GM23338 (cell line): ENCODE measurements around the gene LMF1. TPM values are rescaled to one million over a fixed set of nuclear protein-coding genes. Genes with fewer than 3 reads are reported as not detected.

Source experiments
- ATAC-seq: fragments of 200-7000 bp; cut with Tn5 transposase; 3 replicates; pipeline ENCODE4 v1.9.1; 2020
- DNase-seq: peaks from one replicate; pipeline ENCODE4 v3.0.0-alpha.2; 2015; ENCODE audit warnings: low spot score
- H2AFZ ChIP-seq: fragments of 200-600 bp; sonication (generic); 2 replicates; pipeline ENCODE4 v1.8.0; 2016; ENCODE audit warnings: antibody characterized with exemption, mild to moderate bottlenecking, moderate library complexity
- H3F3A ChIP-seq: fragments of 200-600 bp; sonication (generic); replicated peaks from 2 replicates; pipeline ENCODE4 v1.8.0; 2017; ENCODE audit warnings: antibody characterized with exemption, mixed run types, low read depth
- H3K27ac ChIP-seq: fragments of 200-600 bp; sonication (generic); 2 replicates; pipeline ENCODE4 v1.6.1; 2016; ENCODE audit warnings: low read depth
- H3K27me3 ChIP-seq: fragments of 200-600 bp; sonication (generic); 2 replicates; pipeline ENCODE4 v1.8.0; 2016; ENCODE audit warnings: mild to moderate bottlenecking, mixed run types, moderate library complexity; ENCODE audit not compliant: insufficient read depth
- H3K36me3 ChIP-seq: fragments of 200-600 bp; sonication (generic); 2 replicates; pipeline ENCODE4 v1.8.0; 2016; ENCODE audit warnings: mild to moderate bottlenecking; ENCODE audit not compliant: insufficient read depth
- H3K4me1 ChIP-seq: fragments of 200-600 bp; sonication (generic); 2 replicates; pipeline ENCODE4 v1.8.0; 2016; ENCODE audit warnings: mild to moderate bottlenecking, moderate library complexity; ENCODE audit not compliant: insufficient read depth
- H3K4me2 ChIP-seq: fragments of 200-600 bp; sonication (generic); 2 replicates; pipeline ENCODE4 v1.7.1; 2017; ENCODE audit warnings: mixed run types
- H3K4me3 ChIP-seq: fragments of 200-600 bp; sonication (generic); 2 replicates; pipeline ENCODE4 v1.6.1; 2016; ENCODE audit warnings: mixed run types
- H3K79me2 ChIP-seq: fragments of 200-600 bp; sonication (generic); replicated peaks from 2 replicates; pipeline ENCODE4 v1.8.0; 2017; ENCODE audit warnings: mild to moderate bottlenecking; ENCODE audit not compliant: insufficient read depth
- H3K9me2 ChIP-seq: fragments of 200-600 bp; sonication (generic); 2 replicates; pipeline ENCODE4 v1.8.0; 2017; ENCODE audit not compliant: insufficient read depth
- H4K20me1 ChIP-seq: fragments of 200-600 bp; sonication (generic); replicated peaks from 2 replicates; pipeline ENCODE4 v1.8.0; 2017; ENCODE audit warnings: mild to moderate bottlenecking; ENCODE audit not compliant: insufficient read depth
- H3K27ac Mint-ChIP-seq: 2 replicates; pipeline ENCODE4 v1.8.0; 2020; ENCODE audit warnings: inconsistent platforms, mild to moderate bottlenecking, moderate library complexity, mixed read lengths
- H3K27me3 Mint-ChIP-seq: 3 replicates; pipeline ENCODE4 v1.8.0; 2022; ENCODE audit warnings: low read depth, mild to moderate bottlenecking, moderate library complexity, mixed read lengths, inconsistent platforms; ENCODE audit not compliant: insufficient read depth, poor library complexity
- H3K36me3 Mint-ChIP-seq: 3 replicates; pipeline ENCODE4 v1.8.0; 2021; ENCODE audit warnings: low read depth, mild to moderate bottlenecking, inconsistent platforms, moderate library complexity, mixed read lengths
- H3K4me1 Mint-ChIP-seq: 3 replicates; pipeline ENCODE4 v1.8.0; 2020; ENCODE audit warnings: mild to moderate bottlenecking, inconsistent platforms, mixed read lengths
- H3K4me3 Mint-ChIP-seq: 3 replicates; pipeline ENCODE4 v1.8.0; 2021; ENCODE audit warnings: moderate library complexity, mild to moderate bottlenecking, inconsistent platforms, mixed read lengths
- H3K9me3 Mint-ChIP-seq: 3 replicates; pipeline ENCODE4 v1.8.0; 2020; ENCODE audit warnings: moderate library complexity, mild to moderate bottlenecking, inconsistent platforms, mixed read lengths
- CREB1 ChIP-seq: fragments of 250-450 bp; sonication (Bioruptor Pico); IDR thresholded peaks from 2 replicates; pipeline ENCODE4 v1.5.0; 2020; ENCODE audit warnings: low read depth, mild to moderate bottlenecking, moderate library complexity
- ETS1 ChIP-seq: IDR thresholded peaks from 2 replicates; pipeline ENCODE4 v1.6.1; 2016; ENCODE audit warnings: antibody characterized with exemption
- NANOG ChIP-seq: IDR thresholded peaks from 2 replicates; pipeline ENCODE4 v1.6.1; 2016; ENCODE audit warnings: antibody characterized with exemption, borderline replicate concordance
- POLR2AphosphoS5 ChIP-seq: IDR thresholded peaks from 2 replicates; pipeline ENCODE4 v1.6.1; 2016; ENCODE audit warnings: antibody characterized with exemption, low read depth
- REST ChIP-seq: IDR thresholded peaks from one replicate; pipeline ENCODE4 v1.6.1; 2018; ENCODE audit warnings: antibody characterized with exemption; ENCODE audit not compliant: unreplicated experiment
- ZNF331 ChIP-seq: fragments of 250-450 bp; sonication (Bioruptor Pico); IDR thresholded peaks from 2 replicates; pipeline ENCODE4 v1.5.0; 2020; ENCODE audit warnings: low read depth, mild to moderate bottlenecking, moderate library complexity
- polyA plus RNA-seq: library from polyadenylated mRNA; unstranded; fragments of >200 nt; fragmentation: Nextera tagmentation; extraction: Ambion mirVana; gene quantifications from 2 replicates; pipeline ENCODE4 v1.2.1, GENCODE V29; 2016
- total RNA-seq: library from RNA; depleted of rRNA; stranded (reverse); fragments of >200 nt; shearing (Covaris generic); gene quantifications from 2 replicates; pipeline ENCODE4 v1.2.3, GENCODE V29; 2014

LMF1 gene
- total and polyA plus RNA-seq, 2 experiments from 2014 or later: 4.2 to 10.1 TPM

- Histone ChIP-seq H4K20me1 (0 out of 2 replicates have a peak, but pooled peaks cover 2% of the 10 kb centered on the region), H3K27me3 (no peaks in the 10 kb centered on the region; the same call in 1 of the 2 replicates), H3K4me3 (no peak overlapping the region), H3K4me1 (no peaks in the 10 kb centered on the region), H3K4me2 (no peak overlapping the region), H3K27ac (no peak overlapping the region), H3K36me3 (no peaks in the 10 kb centered on the region), H3K9me2 (no peaks in the 10 kb centered on the region), H3K79me2 (no peaks in the 10 kb centered on the region), H2AFZ (no peak overlapping the region), H3F3A (peaks cover 8% of the 10 kb centered on the region; the same call in 1 of the 2 replicates)
- TF ChIP-seq POLR2AphosphoS5: no peak
- no peak for TF ChIP-seq ETS1
- no peak for TF ChIP-seq CREB1 (CRISPR knock-in tag)
- Mint-ChIP-seq H3K36me3 (no peaks in the 10 kb centered on the region), H3K27ac (no peak overlapping the region), H3K9me3 (no peaks in the 10 kb centered on the region), H3K4me3 (no peak overlapping the region), H3K27me3 (peaks cover 11% of the 10 kb centered on the region), H3K4me1 (peaks cover 2% of the 10 kb centered on the region)
- ATAC-seq: no peak
- DNase-seq: no peak
Measured at GRCh38 chr16:815861-816260, 154.9 kb downstream of the LMF1 start.

GRCh38 chr16:814974-815373 is 155.8 kb downstream of the LMF1 start:
- H3K4me3 Mint-ChIP-seq: no peak overlapping the region; the same call in 2 of the 3 replicates
- TF ChIP-seq ZNF331 (CRISPR knock-in tag): no peak
- no peak for TF ChIP-seq NANOG
- TF ChIP-seq ETS1: no peak
- Histone ChIP-seq H3F3A (peaks cover 8% of the 10 kb centered on the region; the same call in 1 of the 2 replicates), H3K27me3 (no peaks in the 10 kb centered on the region; the same call in 1 of the 2 replicates), H3K4me2 (no peak overlapping the region), H3K79me2 (no peaks in the 10 kb centered on the region), H3K4me3 (no peak overlapping the region), H3K9me2 (no peaks in the 10 kb centered on the region), H3K27ac (no peak overlapping the region), H4K20me1 (peaks cover 3% of the 10 kb centered on the region; the same call in 1 of the 2 replicates), H3K36me3 (no peaks in the 10 kb centered on the region), H3K4me1 (no peaks in the 10 kb centered on the region), H2AFZ (no peak overlapping the region)
- H3K36me3 Mint-ChIP-seq: no peaks in the 10 kb centered on the region
- H3K27ac Mint-ChIP-seq: no peak overlapping the region
- peaks cover 2% of the 10 kb centered on the region for H3K4me1 Mint-ChIP-seq
- H3K27me3 Mint-ChIP-seq: peaks cover 12% of the 10 kb centered on the region
- no peaks in the 10 kb centered on the region for H3K9me3 Mint-ChIP-seq
- no peak for ATAC-seq
- no peak for DNase-seq

- Mint-ChIP-seq H3K36me3 (no peaks in the 10 kb centered on the region), H3K4me3 (peak overlapping the region; percentile 59)
Measured at GRCh38 chr16:813916-814412, 156.8 kb downstream of the LMF1 start.

More at GRCh38 chr16:813916-814412, 156.8 kb downstream of the LMF1 start:
- ATAC-seq (no peak), DNase-seq (no peak)
- H4K20me1 ChIP-seq: peaks cover 3% of the 10 kb centered on the region; the same call in 1 of the 2 replicates
- H3K27ac ChIP-seq: no peak overlapping the region
- Mint-ChIP-seq H3K9me3 (peaks cover 2% of the 10 kb centered on the region; the same call in 2 of the 3 replicates), H3K27me3 (peaks cover 14% of the 10 kb centered on the region), H3K27ac (no peak overlapping the region), H3K4me1 (peaks cover 2% of the 10 kb centered on the region)
- H3K36me3 ChIP-seq: no peaks in the 10 kb centered on the region
- no peaks in the 10 kb centered on the region for H3K9me2 ChIP-seq
- H3K4me2 ChIP-seq: peak overlapping the region; percentile 84
- H3K27me3 ChIP-seq: no peaks in the 10 kb centered on the region; the same call in 1 of the 2 replicates
- peak overlapping the region; percentile 97 for H2AFZ ChIP-seq
- H3K4me1 ChIP-seq: no peaks in the 10 kb centered on the region
- no peaks in the 10 kb centered on the region for H3K79me2 ChIP-seq
- peaks cover 8% of the 10 kb centered on the region; the same call in 1 of the 2 replicates for H3F3A ChIP-seq
- no peak for TF ChIP-seq REST
- H3K4me3 ChIP-seq: peak overlapping the region; percentile 66
